MM.1S (cell line): Measurements from ENCODE around the gene CDK6.
"Not testable (repeated sequence)": the region's sequence is repeated elsewhere in the genome, so short reads cannot be mapped to it uniquely, and the experiment has no call there.

Source experiments
- DNase-seq: peaks from one replicate; pipeline ENCODE4 v3.0.0-alpha.2; 2015
- H2AFZ ChIP-seq: fragments of 300-600 bp; sonication (generic); 2 replicates; pipeline ENCODE4 v1.6.0; 2016; ENCODE audit warnings: antibody characterized with exemption, low read length
- H3F3A ChIP-seq: fragments of 300-600 bp; sonication (generic); 2 replicates; pipeline ENCODE4 v1.6.1; 2016; ENCODE audit warnings: mild to moderate bottlenecking, antibody characterized with exemption, low read length, moderate library complexity, mixed read lengths; ENCODE audit not compliant: insufficient read depth
- H3K27ac ChIP-seq: fragments of 300-600 bp; sonication (generic); 2 replicates; pipeline ENCODE4 v1.5.1; 2016; ENCODE audit warnings: mild to moderate bottlenecking, low read length
- H3K27me3 ChIP-seq: fragments of 300-600 bp; sonication (generic); replicated peaks from 2 replicates; pipeline ENCODE4 v1.6.0; 2016; ENCODE audit warnings: low read length; ENCODE audit not compliant: insufficient read depth
- H3K36me3 ChIP-seq: fragments of 300-600 bp; sonication (generic); replicated peaks from 2 replicates; pipeline ENCODE4 v1.6.1; 2016; ENCODE audit warnings: mild to moderate bottlenecking, low read length, mixed read lengths; ENCODE audit not compliant: insufficient read depth
- H3K4me1 ChIP-seq: fragments of 300-600 bp; sonication (generic); 2 replicates; pipeline ENCODE4 v1.6.1; 2016; ENCODE audit warnings: low read length, mixed read lengths
- H3K4me2 ChIP-seq: fragments of 300-600 bp; sonication (generic); 2 replicates; pipeline ENCODE4 v1.6.0; 2016; ENCODE audit warnings: low read depth, low read length
- H3K4me3 ChIP-seq: fragments of 300-600 bp; sonication (generic); 2 replicates; pipeline ENCODE4 v1.5.1; 2016; ENCODE audit warnings: low read length, mixed read lengths
- H3K79me2 ChIP-seq: fragments of 300-600 bp; sonication (generic); 2 replicates; pipeline ENCODE4 v1.6.1; 2016; ENCODE audit warnings: mixed run types, low read length, mixed read lengths
- H3K9ac ChIP-seq: fragments of 300-600 bp; sonication (generic); 2 replicates; pipeline ENCODE4 v1.6.1; 2016; ENCODE audit warnings: low read length, mixed read lengths
- H3K9me2 ChIP-seq: fragments of 300-600 bp; sonication (generic); replicated peaks from 2 replicates; pipeline ENCODE4 v1.6.1; 2016; ENCODE audit warnings: mild to moderate bottlenecking, low read length, mixed read lengths; ENCODE audit not compliant: insufficient read depth
- H3K9me3 ChIP-seq: fragments of 300-600 bp; sonication (generic); replicated peaks from 2 replicates; pipeline ENCODE4 v1.6.1; 2016; ENCODE audit warnings: mild to moderate bottlenecking, low read length, mixed read lengths; ENCODE audit not compliant: insufficient read depth
- H4K20me1 ChIP-seq: fragments of 300-600 bp; sonication (generic); 2 replicates; pipeline ENCODE4 v1.6.1; 2016; ENCODE audit warnings: mild to moderate bottlenecking, low read length, moderate library complexity, mixed read lengths; ENCODE audit not compliant: insufficient read depth
- CTCF ChIP-seq: fragments of 300-600 bp; sonication (generic); IDR thresholded peaks from 2 replicates; pipeline ENCODE4 v1.5.1; 2016; ENCODE audit warnings: antibody characterized with exemption, low read length, mixed read lengths
- EZH2 ChIP-seq: fragments of 300-600 bp; sonication (generic); optimal IDR thresholded peaks from 2 replicates; pipeline ENCODE3; 2017; ENCODE audit warnings: low read depth, mild to moderate bottlenecking, antibody characterized with exemption, low read length, mixed read lengths
- EZH2phosphoT487 ChIP-seq: fragments of 300-600 bp; sonication (generic); IDR thresholded peaks from 2 replicates; pipeline ENCODE4 v1.6.1; 2018; ENCODE audit warnings: antibody characterized with exemption, low read length

The CDK6 gene

GRCh38 chr7:92836489-92836999 lies at the start of gene CDK6:
Gene CDK6, minus strand, starts transcription at chr7:92836573. Its CDS starts 3,250 bp downstream, at chr7:92833323.
- H3K27me3 ChIP-seq, result peaks cover 42% of the 10 kb centered on the region
- TF ChIP-seq EZH2, result no peak
- TF ChIP-seq CTCF, result no peak
- H4K20me1 ChIP-seq, result no peaks in the 10 kb centered on the region
- peak; percentile 73 for DNase-seq
- no peaks in the 10 kb centered on the region for H3K9me3 ChIP-seq
- peak within 1 kb of the TSS; percentile 93 for H3K9ac ChIP-seq
- H3K27ac ChIP-seq, result peak within 1 kb of the TSS; percentile 91; the same call in 1 of the 2 replicates
- H3K79me2 ChIP-seq, result peaks cover 46% of the 10 kb centered on the region
- H3K36me3 ChIP-seq, result no peaks in the 10 kb centered on the region; the same call in 1 of the 2 replicates
- no peaks in the 10 kb centered on the region for H3K4me1 ChIP-seq
- no peaks in the 10 kb centered on the region for H3K9me2 ChIP-seq
- H3K4me3 ChIP-seq, result peak within 1 kb of the TSS; percentile 90
- H3F3A ChIP-seq, result peaks cover 18% of the 10 kb centered on the region
- H2AFZ ChIP-seq, result peak within 1 kb of the TSS; percentile 79
- peak within 1 kb of the TSS; percentile 78 for H3K4me2 ChIP-seq

- not testable (repeated sequence) for H3K36me3 ChIP-seq, H3K9me2 ChIP-seq, DNase-seq, H3K4me1 ChIP-seq, H3K27me3 ChIP-seq, H3K4me3 ChIP-seq, H4K20me1 ChIP-seq, H3K4me2 ChIP-seq, H3K9ac ChIP-seq, H3K9me3 ChIP-seq, H3F3A ChIP-seq, H2AFZ ChIP-seq, H3K79me2 ChIP-seq, H3K27ac ChIP-seq
Measured at GRCh38 chr7:92886039-92886438, 49.7 kb upstream of the CDK6 start.

DNA sequence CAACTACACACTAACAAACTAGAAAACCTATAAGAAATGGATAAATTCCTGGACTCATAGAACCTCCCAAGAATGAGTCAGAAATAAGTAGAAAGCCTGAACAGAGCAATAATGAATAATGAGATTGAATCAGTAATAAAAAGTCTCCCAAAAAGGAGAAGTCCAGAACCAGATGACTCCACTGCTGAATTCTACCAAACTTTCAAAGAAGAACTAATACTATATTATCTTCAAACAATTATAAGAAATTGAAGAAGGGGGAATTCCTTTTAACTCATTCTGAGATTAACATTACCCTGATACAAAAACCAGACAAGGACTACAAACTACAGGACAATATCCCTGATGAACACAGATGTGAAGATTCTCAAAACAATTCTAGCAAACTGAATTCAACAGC lies 47.8 kb upstream of the CDK6 start:
- no peaks in the 10 kb centered on the region for H3K36me3 ChIP-seq
- no peak for DNase-seq
- no peak overlapping the region for H3K4me2 ChIP-seq
- no peak overlapping the region for H2AFZ ChIP-seq
- H3K4me1 ChIP-seq, result no peaks in the 10 kb centered on the region
- no peaks in the 10 kb centered on the region for H3F3A ChIP-seq
- no peaks in the 10 kb centered on the region for H3K79me2 ChIP-seq
- H3K9me3 ChIP-seq, result no peaks in the 10 kb centered on the region
- H3K27me3 ChIP-seq, result no peaks in the 10 kb centered on the region
- no peak overlapping the region for H3K9ac ChIP-seq
- no peaks in the 10 kb centered on the region for H3K9me2 ChIP-seq
- H3K27ac ChIP-seq, result no peak overlapping the region
- no peak overlapping the region for H3K4me3 ChIP-seq
- H4K20me1 ChIP-seq, result no peaks in the 10 kb centered on the region
- TF ChIP-seq EZH2 (no peak), CTCF (no peak), EZH2phosphoT487 (no peak)

GRCh38 chr7:92882760-92883159 lies 46.4 kb upstream of the CDK6 start:
- no peaks in the 10 kb centered on the region for H3K4me1 ChIP-seq
- no peaks in the 10 kb centered on the region for H3K9me2 ChIP-seq
- H3F3A ChIP-seq, result no peaks in the 10 kb centered on the region
- H3K79me2 ChIP-seq, result no peaks in the 10 kb centered on the region
- no peak overlapping the region for H2AFZ ChIP-seq
- no peaks in the 10 kb centered on the region for H3K27me3 ChIP-seq
- H3K4me2 ChIP-seq, result no peak overlapping the region
- no peaks in the 10 kb centered on the region for H4K20me1 ChIP-seq
- TF ChIP-seq EZH2 (no peak), EZH2phosphoT487 (no peak), CTCF (no peak)
- no peak overlapping the region for H3K4me3 ChIP-seq
- no peak overlapping the region for H3K27ac ChIP-seq
- no peak for DNase-seq
- no peaks in the 10 kb centered on the region for H3K36me3 ChIP-seq
- H3K9ac ChIP-seq, result no peak overlapping the region
- H3K9me3 ChIP-seq, result no peaks in the 10 kb centered on the region
